GM23338 (cell line): ENCODE results near the gene SOSTDC1. TPM values are rescaled to one million over a fixed set of nuclear protein-coding genes. Genes with fewer than 3 reads are reported as not detected.

Source experiments
- polyA plus RNA-seq: library from polyadenylated mRNA; unstranded; fragments of >200 nt; fragmentation: Nextera tagmentation; extraction: Ambion mirVana; gene quantifications from 2 replicates; pipeline ENCODE4 v1.2.1, GENCODE V29; 2016
- small RNA-seq: library from RNA; depleted of rRNA; stranded (forward); fragments of <200 nt; gene quantifications from one replicate; pipeline ENCODE3, GENCODE V24; 2014; ENCODE audit warnings: low replicate concordance
- total RNA-seq: library from RNA; depleted of rRNA; stranded (reverse); fragments of >200 nt; shearing (Covaris generic); gene quantifications from 2 replicates; pipeline ENCODE4 v1.2.3, GENCODE V29; 2014; rRNA removed

Gene SOSTDC1
- total and polyA plus RNA-seq, 2 experiments from 2014 or later, result 0.76 to 1.0 TPM

Small RNA genes lying within 50 kb of the gene (small RNA-seq; reads per million reads assigned to genes)
- gene AC005014.3, result not detected

Other genes with a start within 250 kb of the SOSTDC1 start
- gene CRPPA, start 44.2 kb downstream of the SOSTDC1 start, total RNA-seq, result 0.45 and 1.0 TPM in 2 replicates
- gene CRPPA, start 44.2 kb downstream of the SOSTDC1 start, polyA plus RNA-seq, result 0.54 and 0.73 TPM in 2 replicates
- not detected in 2 replicates for gene LRRC72, start 61.1 kb upstream of the SOSTDC1 start, total RNA-seq
- not detected in 2 replicates for gene LRRC72, start 61.1 kb upstream of the SOSTDC1 start, polyA plus RNA-seq
- gene ANKMY2, start 180.0 kb upstream of the SOSTDC1 start, total RNA-seq, result 9.2 and 9.5 TPM in 2 replicates
- 3.1 and 4.4 TPM in 2 replicates for gene ANKMY2, start 180.0 kb upstream of the SOSTDC1 start, polyA plus RNA-seq
- gene BZW2, start 180.4 kb upstream of the SOSTDC1 start, total RNA-seq, result 95.3 and 108 TPM in 2 replicates
- gene BZW2, start 180.4 kb upstream of the SOSTDC1 start, polyA plus RNA-seq, result 83.9 and 88.8 TPM in 2 replicates